Thyroid gland (tissue), 4 donors: ENCODE measurements around the gene PRX.

Experiments used
- CTCF ChIP-seq, 6 experiments: fragments of 200-600 bp in 3 of 6; fragments of 450-650 bp in 3 of 6; sonication (generic) in 3 of 6; IDR thresholded peaks; one replicate each; pipeline ENCODE4 v1.5.1; 2016 to 2019; ENCODE audit warnings: antibody characterized with exemption in 6 of 6, mild to moderate bottlenecking in 2 of 6, inconsistent platforms in 1 of 6, moderate library complexity in 1 of 6
- POLR2A ChIP-seq, 2 donors: fragments of 450-650 bp; IDR thresholded peaks; one replicate each; pipeline ENCODE4 v1.6.1; 2017; ENCODE audit warnings: antibody characterized with exemption in 2 of 2, mild to moderate bottlenecking in 2 of 2, moderate library complexity in 1 of 2

GRCh38 chr19:40367577-40368434 lies 45.4 kb downstream of the PRX start:
- TF ChIP-seq CTCF (IDR thresholded peaks at IDR 0.05) (no peak), POLR2A (IDR thresholded peaks at IDR 0.05) (no peak)
